H1 (cell line): ENCODE measurements around the gene F10. TPM values are rescaled to one million over a fixed set of nuclear protein-coding genes. Genes with fewer than 3 reads are reported as not detected.

Source experiments
- CTCF ChIA-PET: fragments of 300-600 bp; sonication (Branson Sonifier 250); formaldehyde crosslinking; loops from one replicate; lab custom pipeline; 2021; ENCODE audit not compliant: partially characterized antibody; lab: Charles Lee
- POLR2A ChIA-PET: fragments of 300-600 bp; sonication (Branson Sonifier 250); formaldehyde crosslinking; loops from one replicate; lab custom pipeline; 2021; ENCODE audit warnings: inconsistent platforms; ENCODE audit not compliant: partially characterized antibody; lab: Charles Lee
- DNase-seq, 2 experiments: peaks; one replicate each; pipeline versions ENCODE4 v3.0.0 to v3.0.0-alpha.2; 2010 to 2022; ENCODE audit warnings: low spot score in 2 of 2, low read depth in 1 of 2, mixed read lengths in 1 of 2
- FAIRE-seq: peaks from 2 replicates; lab custom pipeline; 2011; peaks lifted over from hg19 to GRCh38; lab: Jason Lieb, UNC
- H2AFZ ChIP-seq: 2 replicates; pipeline ENCODE4 v1.8.1; 2012; ENCODE audit warnings: low read length, inconsistent platforms
- H2AK5ac ChIP-seq: 2 replicates; pipeline ENCODE4 v1.6.1; 2013; ENCODE audit warnings: low read depth, low read length
- H2BK120ac ChIP-seq: replicated peaks from 2 replicates; pipeline ENCODE3; 2013; ENCODE audit warnings: low read depth, low read length, inconsistent platforms
- H2BK12ac ChIP-seq: 2 replicates; pipeline ENCODE4 v1.6.1; 2013; ENCODE audit warnings: low read depth, low read length
- H2BK15ac ChIP-seq: 2 replicates; pipeline ENCODE4 v1.6.1; 2013; ENCODE audit warnings: low read length
- H2BK20ac ChIP-seq: 2 replicates; pipeline ENCODE4 v1.6.1; 2013; ENCODE audit warnings: low read length
- H2BK5ac ChIP-seq: 2 replicates; pipeline ENCODE4 v1.6.1; 2013; ENCODE audit warnings: low read depth, low read length
- H3K14ac ChIP-seq: 2 replicates; pipeline ENCODE4 v1.6.1; 2013; ENCODE audit warnings: inconsistent platforms; ENCODE audit not compliant: insufficient read length
- H3K18ac ChIP-seq: 2 replicates; pipeline ENCODE4 v1.6.1; 2013; ENCODE audit warnings: low read length; ENCODE audit errors: extremely low read depth
- H3K23ac ChIP-seq: 2 replicates; pipeline ENCODE4 v1.6.1; 2013; ENCODE audit warnings: inconsistent platforms; ENCODE audit not compliant: insufficient read length
- H3K23me2 ChIP-seq: 2 replicates; pipeline ENCODE4 v1.6.1; 2013; ENCODE audit warnings: low read depth, low read length
- H3K27ac ChIP-seq: 2 replicates; pipeline ENCODE4 v1.6.1; 2011; ENCODE audit warnings: low read depth, low read length, inconsistent platforms
- H3K27me3 ChIP-seq, 4 experiments: replicated peaks in 1 of 4; 1 replicate in 1 of 4; 2 replicates in 3 of 4; pipeline versions ENCODE4 v1.6.1 to v1.8.1; 2011 to 2013; ENCODE audit warnings: low read length in 3 of 4, mild to moderate bottlenecking in 3 of 4, inconsistent platforms in 2 of 4, mixed read lengths in 2 of 4, moderate library complexity in 1 of 4; ENCODE audit not compliant: control insufficient read depth in 3 of 4, insufficient read depth in 3 of 4; ENCODE audit errors: extremely low read depth in 1 of 4
- H3K36me3 ChIP-seq, 4 experiments: 2 replicates each; pipeline versions ENCODE4 v1.6.1 to v1.8.1; 2011 to 2013; ENCODE audit warnings: mild to moderate bottlenecking in 4 of 4, low read length in 3 of 4, moderate library complexity in 2 of 4, control low read depth in 1 of 4, inconsistent platforms in 1 of 4; ENCODE audit not compliant: insufficient read depth in 4 of 4, control insufficient read depth in 2 of 4
- H3K4ac ChIP-seq: replicated peaks from 2 replicates; pipeline ENCODE3; 2013; ENCODE audit warnings: low read length, low read depth, mixed read lengths, inconsistent platforms; ENCODE audit not compliant: insufficient read length
- H3K4me1 ChIP-seq, 4 experiments: replicated peaks in 1 of 4; 1 replicate in 1 of 4; 2 replicates in 3 of 4; pipeline versions ENCODE4 v1.6.1 to v1.8.1; 2011 to 2013; ENCODE audit warnings: low read length in 3 of 4, inconsistent platforms in 2 of 4, mixed read lengths in 1 of 4; ENCODE audit not compliant: insufficient read depth in 4 of 4, control insufficient read depth in 3 of 4
- H3K4me2 ChIP-seq, 2 experiments: 2 replicates each; pipeline versions ENCODE4 v1.6.1 to v1.8.1; 2011 to 2013; ENCODE audit warnings: low read depth in 2 of 2, low read length in 2 of 2, control low read depth in 1 of 2, inconsistent platforms in 1 of 2, mild to moderate bottlenecking in 1 of 2; ENCODE audit not compliant: insufficient read depth in 1 of 2
- H3K4me3 ChIP-seq, 4 experiments: fragments of 200-600, 300-600 bp in 1 of 4; sonication (generic), shearing (Covaris generic), sonication (Bioruptor Twin) in 1 of 4; 2 replicates each; pipeline versions ENCODE4 v1.5.1 to v1.8.1; 2011 to 2016; ENCODE audit warnings: low read length in 4 of 4, low read depth in 3 of 4, control low read depth in 2 of 4, inconsistent platforms in 2 of 4, mild to moderate bottlenecking in 2 of 4, mixed read lengths in 1 of 4, moderate library complexity in 1 of 4; ENCODE audit not compliant: insufficient read depth in 2 of 4; ENCODE audit errors: extremely low read depth in 1 of 4
- H3K56ac ChIP-seq: replicated peaks from 2 replicates; pipeline ENCODE3; 2013; ENCODE audit warnings: low read depth, mild to moderate bottlenecking, mixed read lengths, low read length, inconsistent platforms; ENCODE audit not compliant: insufficient read length
- H3K79me1 ChIP-seq: 2 replicates; pipeline ENCODE4 v1.6.1; 2013; ENCODE audit warnings: low read depth, low read length, control low read depth
- H3K79me2 ChIP-seq, 2 experiments: 2 replicates each; pipeline versions ENCODE4 v1.6.1 to v1.8.1; 2012 to 2013; ENCODE audit warnings: low read length in 2 of 2, mild to moderate bottlenecking in 2 of 2, inconsistent platforms in 1 of 2; ENCODE audit not compliant: insufficient read depth in 2 of 2, control insufficient read depth in 1 of 2
- H3K9ac ChIP-seq, 4 experiments: replicated peaks in 1 of 4; 1 replicate in 1 of 4; 2 replicates in 3 of 4; pipeline versions ENCODE4 v1.6.1 to v1.8.1; 2011 to 2013; ENCODE audit warnings: low read depth in 3 of 4, low read length in 3 of 4, control low read depth in 2 of 4, mild to moderate bottlenecking in 2 of 4, moderate library complexity in 2 of 4, inconsistent platforms in 1 of 4; ENCODE audit errors: extremely low read depth in 1 of 4
- H3K9me3 ChIP-seq, 2 experiments: 2 replicates each; pipeline versions ENCODE4 v1.6.1 to v1.8.1; 2012 to 2013; ENCODE audit warnings: mild to moderate bottlenecking in 2 of 2, moderate library complexity in 2 of 2, control low read depth in 1 of 2, inconsistent platforms in 1 of 2, low read depth in 1 of 2, low read length in 1 of 2, mixed read lengths in 1 of 2; ENCODE audit not compliant: insufficient read depth in 2 of 2
- H4K20me1 ChIP-seq, 2 experiments: replicated peaks in 1 of 2; 2 replicates each; pipeline versions ENCODE3 to v1.8.1; 2011 to 2013; ENCODE audit warnings: inconsistent platforms in 2 of 2, low read length in 2 of 2, mild to moderate bottlenecking in 1 of 2; ENCODE audit not compliant: insufficient read depth in 2 of 2, control insufficient read depth in 1 of 2
- H4K5ac ChIP-seq: 2 replicates; pipeline ENCODE4 v1.6.1; 2013; ENCODE audit warnings: low read length, low read depth, mixed read lengths, inconsistent platforms; ENCODE audit not compliant: insufficient read length
- H4K8ac ChIP-seq: 2 replicates; pipeline ENCODE4 v1.8.0; 2013; ENCODE audit warnings: mild to moderate bottlenecking, moderate library complexity, low read length, inconsistent platforms; ENCODE audit not compliant: insufficient read depth; ENCODE audit errors: extremely low read depth
- H4K91ac ChIP-seq: replicated peaks from 2 replicates; pipeline ENCODE3; 2013; ENCODE audit warnings: low read length, mixed read lengths, inconsistent platforms; ENCODE audit not compliant: insufficient read length
- POU5F1 ChIP-seq: IDR thresholded peaks from 2 replicates; pipeline ENCODE4 v1.6.1; 2011; ENCODE audit warnings: low read depth, mild to moderate bottlenecking, low read length, moderate library complexity
- SP4 ChIP-seq: IDR thresholded peaks from 2 replicates; pipeline ENCODE4 v1.6.1; 2012; ENCODE audit warnings: low read length, inconsistent platforms
- WGBS, 2 experiments: shearing (Covaris generic) in 1 of 2; methylation state at CpG; one replicate each; pipeline versions ENCODE4 v1.1.6 to v1.1.7; 2013 to 2015; ENCODE audit warnings: low lambda C conversion rate in 2 of 2, mixed read lengths in 2 of 2, inconsistent platforms in 1 of 2, low coverage in 1 of 2, missing lambda C conversion rate in 1 of 2; ENCODE audit not compliant: insufficient replicate concordance in 2 of 2, insufficient coverage in 1 of 2, insufficient read length in 1 of 2; ENCODE audit errors: extremely low coverage in 1 of 2, missing lambda C conversion rate in 1 of 2; 5-methylcytosine and 5-hydroxymethylcytosine counted together
- polyA plus RNA-seq, 7 experiments: library from polyadenylated mRNA; depleted of rRNA in 3 of 7; stranded (reverse) in 5 of 7; unstranded in 2 of 7; fragments of >200 nt in 5 of 7; fragments of 200-250 nt in 2 of 7; gene quantifications; 1 replicate in 5 of 7; 2 replicates in 1 of 7; 4 replicates in 1 of 7; pipeline versions ENCODE4 v1.2.1 to v1.2.3, GENCODE V29; 2011 to 2013; ENCODE audit warnings: missing spikeins in 2 of 7, mixed read lengths in 2 of 7
- total RNA-seq: library from RNA; stranded (reverse); fragmentation: NEBNext Ultra II Directional; extraction: Animal tissue kit (Norgen Biotek cat#: 25700); gene quantifications from 2 replicates; pipeline ENCODE4 v1.2.1, GENCODE V29; 2021
- TF ChIP-seq, protein P1 (sequence below): IDR thresholded peaks from 2 replicates; pipeline ENCODE4 v1.6.1; 2011; ENCODE audit warnings: low read length, improper control_type of control experiment
- TF ChIP-seq, protein P2 (sequence below): IDR thresholded peaks from 2 replicates; pipeline ENCODE4 v1.6.1; 2012; ENCODE audit warnings: low read length, inconsistent platforms
- TF ChIP-seq, protein P3 (sequence below): IDR thresholded peaks from 2 replicates; pipeline ENCODE4 v1.6.1; 2012; ENCODE audit warnings: inconsistent platforms

Gene F10
- total and polyA plus RNA-seq, 2 of the 8 experiments (the other 6 are each of a cell fraction or from before 2014, with no cell fraction given), result 2.0 to 4.2 TPM

DNA sequence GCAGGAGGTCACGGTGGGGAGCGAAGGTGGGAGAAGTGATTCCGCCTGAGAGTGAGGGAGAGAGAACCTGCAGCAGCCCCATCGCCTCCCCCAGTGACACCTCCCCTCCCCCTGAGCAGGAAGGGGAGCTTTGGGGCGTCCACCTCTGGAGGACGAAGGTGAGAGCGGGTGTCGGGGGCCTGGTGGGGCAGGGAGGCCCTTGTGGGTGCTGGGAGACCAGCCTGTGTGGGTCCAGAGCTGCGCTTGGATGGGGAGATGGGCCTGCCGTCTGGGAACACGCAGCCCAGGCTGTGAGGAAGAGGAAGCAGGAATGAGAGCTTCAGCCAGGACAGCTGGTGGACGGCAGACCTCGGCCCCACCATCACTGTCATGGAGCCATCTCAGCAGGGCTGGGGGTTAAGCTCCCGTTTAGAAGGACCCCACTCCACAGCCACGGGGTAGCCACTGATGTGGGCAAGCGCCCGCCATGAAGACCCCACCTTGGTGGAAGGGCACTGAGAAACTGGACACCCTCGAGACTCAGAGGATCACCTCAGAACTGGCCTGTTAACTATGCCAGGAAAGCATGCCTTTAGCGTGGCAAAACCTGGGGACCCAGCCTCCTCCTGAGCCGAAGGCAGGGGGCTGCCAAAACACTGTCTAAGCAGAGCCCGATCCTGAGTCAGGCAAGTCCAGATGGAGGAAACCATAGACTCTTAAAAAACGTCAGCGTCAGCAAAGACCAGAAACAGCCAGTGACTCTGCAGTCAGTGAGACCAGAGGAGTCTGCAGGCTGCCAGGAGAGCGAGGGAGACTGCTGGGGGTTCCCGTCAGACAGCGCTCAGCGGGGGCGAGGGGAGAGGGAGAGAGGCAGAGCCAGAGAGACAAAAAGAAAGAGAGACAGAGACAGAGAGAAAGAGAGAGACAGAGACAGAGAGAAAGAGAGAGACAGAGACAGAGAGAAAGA lies 29.4 kb downstream of the F10 start:
- no peak overlapping the region for H3K4ac ChIP-seq
- no peak overlapping the region for H4K8ac ChIP-seq
- H4K5ac ChIP-seq, result no peak overlapping the region
- H2BK20ac ChIP-seq, result no peak overlapping the region; the same call in 1 of the 2 replicates
- no peak overlapping the region for H3K9ac ChIP-seq
- H2AK5ac ChIP-seq, result no peak overlapping the region
- H3K4me3 ChIP-seq, result peak overlapping the region in 1 of 4 experiments; percentile 71; a peak in 2 of 8 replicates
- no peaks in the 10 kb centered on the region for H4K20me1 ChIP-seq
- no peaks in the 10 kb centered on the region for H3K79me1 ChIP-seq
- peak in 1 of 2 experiments; percentile 53 for DNase-seq
- H3K56ac ChIP-seq, result no peak overlapping the region
- H2BK15ac ChIP-seq, result peak overlapping the region; percentile 81; the same call in 1 of the 2 replicates
- no peak overlapping the region for H3K23ac ChIP-seq
- WGBS, 2 experiments, result 80% methylated on average over 22 of the region's 28 CpGs; no CpG with 5 or more reads in 1 of the 2 experiments
- no peaks in the 10 kb centered on the region for H3K79me2 ChIP-seq
- POLR2A ChIA-PET, result interaction anchor here (0.7 to 1.1 kb wide), 2 partner anchors 10 to 48 kb away, joined by 3 read pairs; no protein-coding TSS in a partner anchor
- H4K91ac ChIP-seq, result no peak overlapping the region
- H3K14ac ChIP-seq, result no peak overlapping the region
- no peak overlapping the region for H2BK120ac ChIP-seq
- H3K18ac ChIP-seq, result no peak overlapping the region
- no peaks in the 10 kb centered on the region for H3K36me3 ChIP-seq
- peaks cover 0 to 10% (median 4%) of the 10 kb centered on the region in 4 experiments; a peak in 4 of 7 replicates for H3K4me1 ChIP-seq
- no peak for FAIRE-seq
- H2AFZ ChIP-seq, result no peak overlapping the region
- no peak overlapping the region for H2BK5ac ChIP-seq
- H3K4me2 ChIP-seq, result peak overlapping the region in 1 of 2 experiments; percentile 98; a peak in 1 of 4 replicates
- no peaks in the 10 kb centered on the region for H3K9me3 ChIP-seq
- H3K23me2 ChIP-seq, result peaks cover 10% of the 10 kb centered on the region
- peaks cover 7 to 22% (median 20%) of the 10 kb centered on the region in 4 experiments; a peak in 6 of 7 replicates for H3K27me3 ChIP-seq
- 0 out of 2 replicates have a peak overlapping the region, but pooled peaks have one; percentile 27 for H2BK12ac ChIP-seq
- CTCF ChIA-PET, result interaction anchor here (0.6 to 3.5 kb wide), 3 partner anchors 37 to 109 kb away, joined by 3 to 14 read pairs (median 3); no protein-coding TSS in a partner anchor
- H3K27ac ChIP-seq, result no peak overlapping the region
- TF ChIP-seq, protein P1, sequence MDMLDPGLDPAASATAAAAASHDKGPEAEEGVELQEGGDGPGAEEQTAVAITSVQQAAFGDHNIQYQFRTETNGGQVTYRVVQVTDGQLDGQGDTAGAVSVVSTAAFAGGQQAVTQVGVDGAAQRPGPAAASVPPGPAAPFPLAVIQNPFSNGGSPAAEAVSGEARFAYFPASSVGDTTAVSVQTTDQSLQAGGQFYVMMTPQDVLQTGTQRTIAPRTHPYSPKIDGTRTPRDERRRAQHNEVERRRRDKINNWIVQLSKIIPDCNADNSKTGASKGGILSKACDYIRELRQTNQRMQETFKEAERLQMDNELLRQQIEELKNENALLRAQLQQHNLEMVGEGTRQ, result no peak
- no peak for TF ChIP-seq SP4
- no peak for TF ChIP-seq POU5F1
- TF ChIP-seq, protein P2, sequence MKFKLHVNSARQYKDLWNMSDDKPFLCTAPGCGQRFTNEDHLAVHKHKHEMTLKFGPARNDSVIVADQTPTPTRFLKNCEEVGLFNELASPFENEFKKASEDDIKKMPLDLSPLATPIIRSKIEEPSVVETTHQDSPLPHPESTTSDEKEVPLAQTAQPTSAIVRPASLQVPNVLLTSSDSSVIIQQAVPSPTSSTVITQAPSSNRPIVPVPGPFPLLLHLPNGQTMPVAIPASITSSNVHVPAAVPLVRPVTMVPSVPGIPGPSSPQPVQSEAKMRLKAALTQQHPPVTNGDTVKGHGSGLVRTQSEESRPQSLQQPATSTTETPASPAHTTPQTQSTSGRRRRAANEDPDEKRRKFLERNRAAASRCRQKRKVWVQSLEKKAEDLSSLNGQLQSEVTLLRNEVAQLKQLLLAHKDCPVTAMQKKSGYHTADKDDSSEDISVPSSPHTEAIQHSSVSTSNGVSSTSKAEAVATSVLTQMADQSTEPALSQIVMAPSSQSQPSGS, result no peak
- TF ChIP-seq, protein P3, sequence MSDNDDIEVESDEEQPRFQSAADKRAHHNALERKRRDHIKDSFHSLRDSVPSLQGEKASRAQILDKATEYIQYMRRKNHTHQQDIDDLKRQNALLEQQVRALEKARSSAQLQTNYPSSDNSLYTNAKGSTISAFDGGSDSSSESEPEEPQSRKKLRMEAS, result no peak
